ENCODE data around the gene GATAD2A.

Gene GATAD2A

GRCh38 chr19:19540064-19540714, 134.7 kb downstream of the GATAD2A start:
- Histone ChIP-seq H3K9me3 (ENCODE audit: insufficient read depth, low read depth, low read length) (no peaks in the 10 kb centered on the region), H3K9ac (ENCODE audit: low read depth, low read length, poor library complexity, severe bottlenecking) (no peak overlapping the region), H3K4me3 (ENCODE audit: low read length, poor library complexity, severe bottlenecking) (no peak overlapping the region), H3K79me2 (ENCODE audit: insufficient read depth, low read length) (no peaks in the 10 kb centered on the region), H2AFZ (ENCODE audit: low read length) (no peak overlapping the region), H4K20me1 (ENCODE audit: insufficient read depth, low read length, poor library complexity, severe bottlenecking) (no peaks in the 10 kb centered on the region), H3K9me2 (replicated peaks; ENCODE audit: low read depth, low read length) (no peaks in the 10 kb centered on the region), H3K4me2 (ENCODE audit: low read depth, low read length, poor library complexity, severe bottlenecking) (no peak overlapping the region), H3F3A (ENCODE audit: low read depth) (no peaks in the 10 kb centered on the region), H3K27me3 (ENCODE audit: insufficient read depth, low read length, poor library complexity, severe bottlenecking) (no peaks in the 10 kb centered on the region), H3K4me1 (ENCODE audit: insufficient read depth, low read length, poor library complexity, severe bottlenecking) (no peaks in the 10 kb centered on the region), H3K36me3 (ENCODE audit: insufficient read depth, low read length) (no peaks in the 10 kb centered on the region)
- TF ChIP-seq, protein P1, sequence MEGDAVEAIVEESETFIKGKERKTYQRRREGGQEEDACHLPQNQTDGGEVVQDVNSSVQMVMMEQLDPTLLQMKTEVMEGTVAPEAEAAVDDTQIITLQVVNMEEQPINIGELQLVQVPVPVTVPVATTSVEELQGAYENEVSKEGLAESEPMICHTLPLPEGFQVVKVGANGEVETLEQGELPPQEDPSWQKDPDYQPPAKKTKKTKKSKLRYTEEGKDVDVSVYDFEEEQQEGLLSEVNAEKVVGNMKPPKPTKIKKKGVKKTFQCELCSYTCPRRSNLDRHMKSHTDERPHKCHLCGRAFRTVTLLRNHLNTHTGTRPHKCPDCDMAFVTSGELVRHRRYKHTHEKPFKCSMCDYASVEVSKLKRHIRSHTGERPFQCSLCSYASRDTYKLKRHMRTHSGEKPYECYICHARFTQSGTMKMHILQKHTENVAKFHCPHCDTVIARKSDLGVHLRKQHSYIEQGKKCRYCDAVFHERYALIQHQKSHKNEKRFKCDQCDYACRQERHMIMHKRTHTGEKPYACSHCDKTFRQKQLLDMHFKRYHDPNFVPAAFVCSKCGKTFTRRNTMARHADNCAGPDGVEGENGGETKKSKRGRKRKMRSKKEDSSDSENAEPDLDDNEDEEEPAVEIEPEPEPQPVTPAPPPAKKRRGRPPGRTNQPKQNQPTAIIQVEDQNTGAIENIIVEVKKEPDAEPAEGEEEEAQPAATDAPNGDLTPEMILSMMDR (conservative IDR thresholded peaks at IDR 0.05; ENCODE audit: low read length) = no peak
- TF ChIP-seq EZH2phosphoT487 (IDR thresholded peaks at IDR 0.05; ENCODE audit: borderline replicate concordance) = no peak

GRCh38 chr19:19540715-19541515, 135.4 kb downstream of the GATAD2A start:
- H3K4me3 ChIP-seq (ENCODE audit: low read length, poor library complexity, severe bottlenecking) = no peak overlapping the region

DNA sequence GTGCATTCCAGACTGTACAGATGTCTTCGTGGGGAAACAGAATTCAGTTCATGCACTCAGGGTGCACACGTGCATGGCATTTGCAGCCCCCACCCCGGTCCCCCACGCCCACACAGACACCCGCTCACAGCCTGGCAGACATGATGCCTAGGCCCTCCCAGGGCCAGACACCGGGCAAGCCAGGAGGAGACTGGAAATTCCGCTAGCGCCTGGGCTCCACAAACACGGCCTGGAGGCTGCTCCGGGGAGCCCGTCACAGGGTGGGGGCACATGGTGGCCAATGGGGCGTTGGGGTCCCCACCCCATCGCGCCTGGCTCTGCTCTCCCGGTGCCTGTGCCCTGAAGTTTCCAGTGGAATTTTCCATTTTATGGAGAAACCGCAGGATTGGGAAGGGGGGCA, 136.1 kb downstream of the GATAD2A start:
- TF ChIP-seq, protein P1 (conservative IDR thresholded peaks at IDR 0.05; ENCODE audit: low read length) = no peak
- no peak for TF ChIP-seq EZH2phosphoT487 (IDR thresholded peaks at IDR 0.05; ENCODE audit: borderline replicate concordance)
- H3K36me3 ChIP-seq (ENCODE audit: insufficient read depth, low read length) = no peaks in the 10 kb centered on the region
- no peaks in the 10 kb centered on the region for H3K4me1 ChIP-seq (ENCODE audit: insufficient read depth, low read length, poor library complexity, severe bottlenecking)
- H3K9me2 ChIP-seq (replicated peaks; ENCODE audit: low read depth, low read length) = no peaks in the 10 kb centered on the region
- no peaks in the 10 kb centered on the region for H3K27me3 ChIP-seq (ENCODE audit: insufficient read depth, low read length, poor library complexity, severe bottlenecking)
- no peak overlapping the region for H3K4me3 ChIP-seq (ENCODE audit: low read length, poor library complexity, severe bottlenecking)
- no peaks in the 10 kb centered on the region for H3F3A ChIP-seq (ENCODE audit: low read depth)
- H2AFZ ChIP-seq (ENCODE audit: low read length) = no peak overlapping the region
- H4K20me1 ChIP-seq (ENCODE audit: insufficient read depth, low read length, poor library complexity, severe bottlenecking) = no peaks in the 10 kb centered on the region
- no peaks in the 10 kb centered on the region for H3K9me3 ChIP-seq (ENCODE audit: insufficient read depth, low read depth, low read length)
- no peak overlapping the region for H3K9ac ChIP-seq (ENCODE audit: low read depth, low read length, poor library complexity, severe bottlenecking)
- no peaks in the 10 kb centered on the region for H3K79me2 ChIP-seq (ENCODE audit: insufficient read depth, low read length)
- no peak overlapping the region for H3K4me2 ChIP-seq (ENCODE audit: low read depth, low read length, poor library complexity, severe bottlenecking)

More at GRCh38 chr19:19540715-19541515, 135.4 kb downstream of the GATAD2A start:
- no peaks in the 10 kb centered on the region for H3K9me3 ChIP-seq (ENCODE audit: insufficient read depth, low read depth, low read length)
- H3K36me3 ChIP-seq (ENCODE audit: insufficient read depth, low read length) = no peaks in the 10 kb centered on the region
- no peak overlapping the region for H2AFZ ChIP-seq (ENCODE audit: low read length)
- no peaks in the 10 kb centered on the region for H3K4me1 ChIP-seq (ENCODE audit: insufficient read depth, low read length, poor library complexity, severe bottlenecking)
- no peaks in the 10 kb centered on the region for H4K20me1 ChIP-seq (ENCODE audit: insufficient read depth, low read length, poor library complexity, severe bottlenecking)
- H3K27me3 ChIP-seq (ENCODE audit: insufficient read depth, low read length, poor library complexity, severe bottlenecking) = no peaks in the 10 kb centered on the region
- no peaks in the 10 kb centered on the region for H3K79me2 ChIP-seq (ENCODE audit: insufficient read depth, low read length)
- no peaks in the 10 kb centered on the region for H3K9me2 ChIP-seq (replicated peaks; ENCODE audit: low read depth, low read length)
- H3K9ac ChIP-seq (ENCODE audit: low read depth, low read length, poor library complexity, severe bottlenecking) = no peak overlapping the region
- TF ChIP-seq EZH2phosphoT487 (IDR thresholded peaks at IDR 0.05; ENCODE audit: borderline replicate concordance) = no peak
- TF ChIP-seq, protein P1 (conservative IDR thresholded peaks at IDR 0.05; ENCODE audit: low read length) = no peak
- H3F3A ChIP-seq (ENCODE audit: low read depth) = no peaks in the 10 kb centered on the region
- H3K4me2 ChIP-seq (ENCODE audit: low read depth, low read length, poor library complexity, severe bottlenecking) = no peak overlapping the region

Measured in Loucy (cell line).